Uterus (tissue), 2 donors: ENCODE results near the gene C1GALT1.

Experiments
- CTCF ChIP-seq, 4 experiments: fragments of 200-600 bp in 2 of 4; fragments of 450-650 bp in 2 of 4; sonication (generic) in 2 of 4; IDR thresholded peaks; one replicate each; pipeline ENCODE4 v1.5.1; 2016 to 2019; ENCODE audit warnings: antibody characterized with exemption in 4 of 4, mild to moderate bottlenecking in 2 of 4, moderate library complexity in 1 of 4
- POLR2A ChIP-seq, 2 donors: fragments of 450-650 bp; IDR thresholded peaks; one replicate each; pipeline ENCODE4 v1.6.1; 2016; ENCODE audit warnings: antibody characterized with exemption in 2 of 2, mild to moderate bottlenecking in 1 of 2, moderate library complexity in 1 of 2

DNA sequence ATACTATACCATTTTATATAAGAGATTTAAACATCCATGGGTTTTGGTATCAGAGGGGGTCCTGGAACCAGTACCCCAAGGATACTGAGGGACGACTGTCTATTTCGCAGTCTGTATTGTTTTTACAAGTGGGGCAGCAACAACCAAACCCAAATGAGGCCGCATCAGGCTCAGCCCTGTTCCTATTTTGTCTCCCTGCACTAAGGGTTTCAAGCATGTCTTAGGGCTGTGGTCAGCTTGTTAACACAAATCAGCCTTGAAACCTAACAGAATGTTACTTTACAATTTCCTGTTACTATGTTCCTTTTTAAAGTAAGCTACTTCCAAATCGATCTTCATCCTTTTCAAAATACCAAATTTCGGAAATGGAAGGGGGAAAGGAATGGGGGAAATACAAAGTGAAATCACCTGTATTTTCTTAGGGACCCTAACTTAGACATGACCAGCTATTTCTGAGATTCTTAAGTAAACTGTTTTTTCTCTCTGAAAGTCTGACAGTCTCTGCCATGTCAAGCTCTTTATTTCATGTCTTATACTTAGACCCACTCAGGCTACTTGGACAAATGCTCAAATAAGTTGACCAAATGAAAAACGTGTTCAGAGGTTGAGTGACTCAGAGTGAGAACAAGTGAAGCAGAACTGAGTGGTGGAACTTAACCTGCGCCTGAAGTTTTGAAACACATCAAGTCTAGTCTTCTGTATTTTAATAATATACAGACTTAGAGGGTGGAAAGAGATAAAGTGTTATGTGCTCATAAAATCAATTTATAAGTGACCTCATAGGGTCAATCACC lies 75.8 kb downstream of the C1GALT1 start:
- TF ChIP-seq CTCF (IDR thresholded peaks at IDR 0.05) (no peak), POLR2A (IDR thresholded peaks at IDR 0.05) (no peak)
